ENCODE results near the gene TTLL11. TPM values are rescaled to one million over a fixed set of nuclear protein-coding genes. Genes with fewer than 3 reads are reported as not detected.

TTLL11 gene
- total RNA-seq, 4 donors from 2014 or later: 7.2 to 12.1 (median 9.9) TPM

DNA sequence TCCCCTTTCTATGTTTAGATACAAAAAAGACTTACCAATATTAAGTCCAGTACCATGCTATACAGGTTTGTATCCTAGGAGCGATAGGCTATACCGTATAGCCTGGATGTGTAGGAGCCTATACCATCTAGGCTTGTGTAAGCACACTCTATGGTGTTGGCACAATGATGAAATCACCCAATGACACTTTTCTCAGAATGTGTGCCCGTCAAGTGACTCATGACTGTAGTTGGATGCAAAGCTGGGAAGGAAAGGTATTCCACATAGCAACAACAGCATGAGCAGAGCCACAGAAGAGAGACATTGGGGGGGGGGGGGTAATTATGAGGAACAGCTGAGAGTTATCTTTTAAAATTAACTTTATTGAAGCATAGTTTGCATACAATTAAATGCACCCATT, 63.2 kb downstream of the TTLL11 start:
- H3K27ac ChIP-seq: no peak overlapping the region
- H3K4me3 ChIP-seq: no peak overlapping the region
- TF ChIP-seq POLR2A (IDR thresholded peaks at IDR 0.05) (no peak), EP300 (IDR thresholded peaks at IDR 0.05) (no peak), POLR2AphosphoS5 (IDR thresholded peaks at IDR 0.05) (no peak)
- TF ChIP-seq, protein P1, sequence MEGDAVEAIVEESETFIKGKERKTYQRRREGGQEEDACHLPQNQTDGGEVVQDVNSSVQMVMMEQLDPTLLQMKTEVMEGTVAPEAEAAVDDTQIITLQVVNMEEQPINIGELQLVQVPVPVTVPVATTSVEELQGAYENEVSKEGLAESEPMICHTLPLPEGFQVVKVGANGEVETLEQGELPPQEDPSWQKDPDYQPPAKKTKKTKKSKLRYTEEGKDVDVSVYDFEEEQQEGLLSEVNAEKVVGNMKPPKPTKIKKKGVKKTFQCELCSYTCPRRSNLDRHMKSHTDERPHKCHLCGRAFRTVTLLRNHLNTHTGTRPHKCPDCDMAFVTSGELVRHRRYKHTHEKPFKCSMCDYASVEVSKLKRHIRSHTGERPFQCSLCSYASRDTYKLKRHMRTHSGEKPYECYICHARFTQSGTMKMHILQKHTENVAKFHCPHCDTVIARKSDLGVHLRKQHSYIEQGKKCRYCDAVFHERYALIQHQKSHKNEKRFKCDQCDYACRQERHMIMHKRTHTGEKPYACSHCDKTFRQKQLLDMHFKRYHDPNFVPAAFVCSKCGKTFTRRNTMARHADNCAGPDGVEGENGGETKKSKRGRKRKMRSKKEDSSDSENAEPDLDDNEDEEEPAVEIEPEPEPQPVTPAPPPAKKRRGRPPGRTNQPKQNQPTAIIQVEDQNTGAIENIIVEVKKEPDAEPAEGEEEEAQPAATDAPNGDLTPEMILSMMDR (IDR thresholded peaks at IDR 0.05): no peak
- no peaks in the 10 kb centered on the region for H3K9me3 ChIP-seq
- H3K36me3 ChIP-seq: peaks cover 7% of the 10 kb centered on the region
- H3K4me1 ChIP-seq: no peaks in the 10 kb centered on the region
- no peaks in the 10 kb centered on the region for H3K27me3 ChIP-seq
- WGBS: 93% methylated on average over 3 of the region's 3 CpGs
- DNase-seq (ENCODE audit: low spot score in 2 of 2): no peak

DNA sequence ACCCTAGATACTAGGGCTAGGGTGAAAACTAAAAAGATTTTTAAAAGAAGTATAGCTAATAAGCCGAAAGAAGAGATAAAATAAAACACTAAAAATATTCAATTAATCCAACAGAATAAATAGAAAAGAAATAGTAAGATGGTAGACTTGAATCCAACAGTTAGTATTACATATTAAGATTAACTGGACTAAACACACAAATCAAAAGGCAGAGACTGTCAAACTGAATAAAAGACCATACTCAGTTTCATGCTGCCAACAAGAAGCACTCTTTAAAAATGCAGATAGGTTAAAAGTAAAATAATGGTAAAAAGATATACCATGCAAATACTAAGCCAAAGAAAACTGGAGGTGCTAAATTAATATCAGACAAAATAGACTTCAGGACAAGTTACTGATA, 65.0 kb downstream of the TTLL11 start:
- no peaks in the 10 kb centered on the region for H3K9me3 ChIP-seq
- H3K27ac ChIP-seq: no peak overlapping the region
- TF ChIP-seq EP300 (IDR thresholded peaks at IDR 0.05) (no peak), POLR2A (IDR thresholded peaks at IDR 0.05) (no peak), POLR2AphosphoS5 (IDR thresholded peaks at IDR 0.05) (no peak)
- TF ChIP-seq, protein P1 (IDR thresholded peaks at IDR 0.05): no peak
- no peaks in the 10 kb centered on the region for H3K27me3 ChIP-seq
- WGBS: 92% methylated on average over 1 of the region's 1 CpG
- H3K4me1 ChIP-seq: no peaks in the 10 kb centered on the region
- DNase-seq (ENCODE audit: low spot score in 2 of 2): no peak
- H3K4me3 ChIP-seq: no peak overlapping the region
- peaks cover 3% of the 10 kb centered on the region for H3K36me3 ChIP-seq

DNA sequence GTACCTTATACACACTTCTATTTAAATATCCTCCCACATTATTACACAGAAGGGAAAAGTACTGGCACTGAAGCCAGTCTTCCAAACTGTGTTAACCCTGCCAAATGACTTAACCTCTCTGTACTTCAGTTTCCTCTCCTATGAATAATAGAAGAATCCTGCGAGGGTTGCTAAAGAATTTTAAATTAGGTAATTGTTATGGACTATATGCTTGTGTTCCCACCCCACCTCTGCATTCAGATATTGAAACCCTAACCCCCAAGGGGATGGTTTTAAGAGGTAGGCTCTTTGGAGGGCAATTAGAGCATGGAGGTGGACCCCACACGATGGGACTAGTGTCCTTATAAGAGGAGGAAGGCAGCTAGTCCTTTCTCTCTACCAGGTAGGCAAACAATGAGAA, 72.7 kb downstream of the TTLL11 start:
- TF ChIP-seq, protein P1 (IDR thresholded peaks at IDR 0.05): no peak
- TF ChIP-seq POLR2A (IDR thresholded peaks at IDR 0.05) (no peak), EP300 (IDR thresholded peaks at IDR 0.05) (no peak), POLR2AphosphoS5 (IDR thresholded peaks at IDR 0.05) (no peak)
- 60% methylated on average over 2 of the region's 2 CpGs for WGBS
- H3K4me1 ChIP-seq: peaks cover 4% of the 10 kb centered on the region
- DNase-seq (ENCODE audit: low spot score in 2 of 2): no peak
- no peak overlapping the region for H3K4me3 ChIP-seq
- H3K27ac ChIP-seq: no peak overlapping the region
- H3K36me3 ChIP-seq: peaks cover 3% of the 10 kb centered on the region
- no peaks in the 10 kb centered on the region for H3K9me3 ChIP-seq
- H3K27me3 ChIP-seq: no peaks in the 10 kb centered on the region

DNA sequence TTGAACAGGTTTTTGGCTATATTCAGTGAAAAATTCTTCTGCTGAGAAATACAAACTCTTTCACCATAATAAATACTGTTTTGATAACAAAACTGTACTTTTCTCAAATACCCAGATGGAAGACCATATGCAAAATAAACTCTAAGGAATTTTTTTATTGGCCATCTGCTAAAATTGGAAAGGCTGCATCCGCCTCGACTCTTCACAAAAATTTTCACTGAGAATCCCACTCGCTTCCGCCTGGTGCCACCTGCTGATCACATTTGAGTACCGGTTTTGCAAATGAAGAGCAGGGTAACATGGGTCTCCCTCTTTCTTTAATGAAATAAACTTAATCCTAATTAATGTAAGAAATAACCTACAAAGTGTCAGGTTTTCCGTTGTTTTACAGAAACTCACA, 76.4 kb downstream of the TTLL11 start:
- Histone ChIP-seq H3K27me3 (no peaks in the 10 kb centered on the region), H3K9me3 (no peaks in the 10 kb centered on the region), H3K27ac (no peak overlapping the region), H3K36me3 (no peaks in the 10 kb centered on the region), H3K4me3 (no peak overlapping the region), H3K4me1 (peaks cover 4% of the 10 kb centered on the region)
- TF ChIP-seq, protein P1 (IDR thresholded peaks at IDR 0.05): no peak
- no peak for TF ChIP-seq EP300 (IDR thresholded peaks at IDR 0.05)
- TF ChIP-seq POLR2AphosphoS5 (IDR thresholded peaks at IDR 0.05): no peak
- no peak for TF ChIP-seq POLR2A (IDR thresholded peaks at IDR 0.05)
- no peak for DNase-seq (ENCODE audit: low spot score in 2 of 2)
- 41% methylated on average over 6 of the region's 6 CpGs for WGBS

DNA sequence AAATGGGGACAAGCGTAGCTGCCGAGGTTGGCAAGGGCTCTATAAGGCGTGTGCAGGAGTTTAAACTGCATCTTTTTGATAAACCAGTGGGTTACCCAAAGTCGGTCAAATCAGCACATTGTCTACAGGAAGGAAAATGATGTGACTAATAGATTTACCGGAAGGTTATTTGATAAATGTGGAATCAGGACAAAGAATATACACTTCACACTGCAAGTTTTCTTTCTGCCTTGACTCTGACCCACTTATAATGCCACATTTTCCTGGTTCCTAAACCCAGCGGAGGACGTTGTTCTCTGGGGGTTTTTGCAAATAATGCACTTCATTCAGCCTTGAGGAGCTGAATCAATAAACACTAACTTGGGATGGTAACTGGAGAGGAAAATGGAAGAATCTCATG, 76.8 kb downstream of the TTLL11 start:
- H3K4me3 ChIP-seq: no peak overlapping the region
- 69% methylated on average over 7 of the region's 7 CpGs for WGBS
- DNase-seq (ENCODE audit: low spot score in 2 of 2): no peak
- H3K27ac ChIP-seq: no peak overlapping the region
- no peaks in the 10 kb centered on the region for H3K27me3 ChIP-seq
- H3K36me3 ChIP-seq: no peaks in the 10 kb centered on the region
- H3K4me1 ChIP-seq: peaks cover 4% of the 10 kb centered on the region
- TF ChIP-seq, protein P1 (IDR thresholded peaks at IDR 0.05): no peak
- TF ChIP-seq POLR2A (IDR thresholded peaks at IDR 0.05) (no peak), POLR2AphosphoS5 (IDR thresholded peaks at IDR 0.05) (no peak), EP300 (IDR thresholded peaks at IDR 0.05) (no peak)
- H3K9me3 ChIP-seq: no peaks in the 10 kb centered on the region

Measured in suprapubic skin (tissue), 4 donors.